Measurements from ENCODE around the gene TNFRSF21.

TNFRSF21 gene

GRCh38 chr6:47203938-47204611, 105.6 kb downstream of the TNFRSF21 start:
- FAIRE-seq: no peak

- no peak for FAIRE-seq
Measured at GRCh38 chr6:47203266-47203937, 106.3 kb downstream of the TNFRSF21 start.

DNA sequence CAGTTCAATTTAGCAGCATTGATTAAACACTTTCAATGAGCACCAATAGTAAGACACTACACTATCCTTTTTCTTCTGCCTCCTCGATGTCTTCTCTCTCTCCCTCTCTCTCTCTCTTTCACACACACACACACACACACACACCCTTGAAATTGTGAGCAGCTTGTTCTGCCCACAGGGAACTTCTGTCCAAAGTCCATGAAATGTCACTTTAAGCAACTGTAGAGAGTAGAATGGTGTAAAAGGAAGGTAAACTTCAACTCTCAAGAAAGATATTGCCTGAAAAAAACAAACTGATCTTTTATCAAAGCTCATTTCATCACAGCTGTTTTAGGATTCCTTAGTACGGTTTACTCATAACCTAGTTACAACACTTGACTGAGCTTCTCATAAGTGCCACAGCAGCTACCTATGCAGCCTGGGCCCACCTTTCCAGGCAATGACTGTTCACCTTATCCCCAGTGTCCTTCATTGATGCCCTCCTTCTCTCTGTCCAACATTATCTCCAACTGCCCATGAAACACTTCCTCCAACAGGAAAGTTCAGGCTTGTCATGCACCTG, 107.0 kb downstream of the TNFRSF21 start:
- no peak for FAIRE-seq

GRCh38 chr6:47200536-47201334, 109.0 kb downstream of the TNFRSF21 start:
- no peak for FAIRE-seq

GRCh38 chr6:47197682-47198640, 111.7 kb downstream of the TNFRSF21 start:
- FAIRE-seq: no peak

DNA sequence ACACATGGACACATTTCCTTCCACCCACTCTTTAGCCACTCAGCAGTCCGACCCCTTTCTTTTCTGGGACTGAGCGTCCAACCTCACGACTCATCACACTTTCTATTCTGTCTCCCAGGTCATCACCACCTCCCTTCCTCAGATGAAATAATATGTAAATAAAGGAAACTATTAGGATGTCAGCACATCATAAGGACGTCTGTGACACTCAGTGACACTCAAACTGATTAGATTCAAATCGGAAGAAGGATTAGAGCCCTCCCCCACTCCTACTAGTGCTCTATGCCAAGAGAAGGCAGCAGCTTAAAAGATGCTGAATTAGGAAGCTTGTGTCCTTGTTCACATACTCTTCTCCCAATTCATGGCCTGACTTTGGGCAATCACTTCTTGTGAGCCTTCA, 113.6 kb downstream of the TNFRSF21 start:
- no peak for FAIRE-seq

DNA sequence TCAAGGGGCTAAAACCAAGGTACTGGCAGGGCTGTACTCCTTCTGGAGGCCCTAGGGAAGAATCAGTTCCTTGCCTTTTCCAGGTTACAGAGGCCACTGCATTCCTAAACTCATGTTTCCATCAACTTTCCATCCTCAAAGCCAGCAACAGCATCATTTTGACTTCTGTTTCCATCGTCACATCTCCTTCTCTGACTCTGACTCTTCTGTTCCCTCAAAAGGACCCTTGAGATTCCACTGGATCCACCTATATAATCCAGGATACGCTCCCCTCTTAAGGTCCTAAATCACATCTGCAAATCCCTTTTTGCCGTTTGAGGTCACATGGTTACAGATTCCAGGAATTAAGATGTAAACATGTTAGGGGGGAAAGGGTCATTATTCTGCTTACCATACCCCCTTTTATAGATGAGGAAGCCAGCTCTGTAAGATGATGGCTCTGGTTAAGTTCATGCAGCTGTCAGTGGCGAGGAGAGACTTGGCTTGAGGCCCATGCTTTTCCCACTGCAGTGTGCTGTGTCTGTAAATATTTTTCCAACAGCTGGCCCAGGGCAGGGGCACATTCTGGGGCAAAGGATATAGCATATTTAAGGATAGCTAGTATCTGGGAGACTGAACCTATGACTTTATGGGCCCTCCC, 114.6 kb downstream of the TNFRSF21 start:
- no peak for FAIRE-seq

- FAIRE-seq: no peak
Measured at GRCh38 chr6:47188588-47189021, 121.1 kb downstream of the TNFRSF21 start.

DNA sequence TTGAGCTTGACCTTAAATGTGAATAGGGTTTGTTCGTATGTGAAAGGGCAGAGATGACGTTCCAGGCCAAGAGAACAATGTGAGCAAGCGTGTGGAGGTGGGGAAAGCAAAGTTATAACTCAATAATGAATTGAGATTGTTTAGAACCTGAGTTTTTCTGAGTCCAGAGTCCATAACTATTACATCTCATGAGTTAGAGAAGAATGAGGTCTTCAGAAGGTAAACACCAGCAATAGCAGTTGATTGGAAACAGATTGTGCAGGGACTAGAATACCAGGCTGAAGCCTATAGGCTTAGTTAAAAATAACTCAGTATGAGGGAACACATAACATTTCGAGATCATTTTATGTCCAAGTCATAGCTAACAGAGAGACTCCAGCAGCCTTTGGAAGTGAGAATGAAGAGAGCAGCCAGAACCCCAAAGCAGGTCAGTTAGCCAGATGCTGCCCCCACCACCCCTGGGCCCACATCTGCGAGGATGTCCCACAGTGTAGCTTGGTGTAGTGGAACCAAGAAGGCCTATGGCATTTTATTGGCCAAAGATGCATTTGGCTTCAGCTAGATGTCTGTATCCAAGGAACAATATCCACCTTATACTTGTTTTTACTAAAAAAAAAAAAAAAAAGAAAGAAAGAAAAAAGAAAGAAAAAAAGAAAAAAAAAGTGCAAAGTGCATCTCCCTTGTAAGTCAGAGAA, 121.7 kb downstream of the TNFRSF21 start:
- no peak for FAIRE-seq

DNA sequence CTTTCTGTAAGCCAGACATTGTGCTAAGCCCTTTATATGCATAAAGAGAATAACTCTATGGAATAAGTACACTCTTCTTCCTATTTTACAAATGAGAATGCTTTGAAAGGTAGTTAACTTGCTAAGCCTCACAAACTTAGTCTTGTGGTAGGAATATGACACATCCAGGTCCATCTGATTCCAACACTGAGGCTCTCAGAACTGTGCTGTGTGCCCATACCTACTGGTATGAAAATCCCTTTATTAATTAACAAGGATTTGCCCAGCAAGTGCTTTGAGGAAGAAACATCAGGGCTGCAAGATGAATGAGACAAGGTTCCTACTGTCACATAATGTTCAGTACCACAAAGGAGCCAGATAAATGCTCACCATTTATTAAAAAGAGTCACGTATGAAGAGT, 122.6 kb downstream of the TNFRSF21 start:
- no peak for FAIRE-seq

DNA sequence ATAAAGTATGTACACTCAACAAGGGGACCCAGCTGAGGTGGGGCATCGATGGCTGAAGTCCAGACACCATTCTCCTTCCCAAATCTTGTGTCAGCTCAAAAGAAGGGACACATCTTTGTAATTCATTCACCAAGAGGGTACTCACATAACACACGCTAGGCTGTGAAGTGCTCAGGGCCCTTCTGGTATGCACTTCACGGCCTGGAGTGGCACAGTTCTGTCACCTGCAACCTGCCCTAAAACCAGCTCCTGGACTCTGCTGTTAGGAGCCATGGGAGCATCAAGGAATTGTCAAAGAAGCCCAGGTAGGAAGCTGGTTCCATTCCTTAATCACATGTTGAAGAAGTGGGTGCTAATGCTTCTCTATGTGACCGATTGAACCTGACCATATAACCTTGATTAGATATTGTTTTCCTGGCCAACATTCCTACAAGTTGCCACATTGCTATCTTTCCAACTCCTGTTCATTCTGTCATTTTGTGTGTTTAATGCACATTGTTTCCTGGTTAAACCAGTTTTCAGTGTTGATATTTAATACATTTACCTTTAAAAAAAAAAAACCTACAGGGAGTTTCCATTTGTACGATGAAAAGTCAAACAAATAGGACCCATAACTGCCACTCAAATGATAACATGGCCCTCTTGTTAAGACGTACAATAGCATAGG, 127.3 kb downstream of the TNFRSF21 start:
- no peak for FAIRE-seq

GRCh38 chr6:47181681-47182080, 128.0 kb downstream of the TNFRSF21 start:
- FAIRE-seq: no peak

All from G401.6 (cell line).